ENCODE results near the gene MTERF4.

The MTERF4 gene

DNA sequence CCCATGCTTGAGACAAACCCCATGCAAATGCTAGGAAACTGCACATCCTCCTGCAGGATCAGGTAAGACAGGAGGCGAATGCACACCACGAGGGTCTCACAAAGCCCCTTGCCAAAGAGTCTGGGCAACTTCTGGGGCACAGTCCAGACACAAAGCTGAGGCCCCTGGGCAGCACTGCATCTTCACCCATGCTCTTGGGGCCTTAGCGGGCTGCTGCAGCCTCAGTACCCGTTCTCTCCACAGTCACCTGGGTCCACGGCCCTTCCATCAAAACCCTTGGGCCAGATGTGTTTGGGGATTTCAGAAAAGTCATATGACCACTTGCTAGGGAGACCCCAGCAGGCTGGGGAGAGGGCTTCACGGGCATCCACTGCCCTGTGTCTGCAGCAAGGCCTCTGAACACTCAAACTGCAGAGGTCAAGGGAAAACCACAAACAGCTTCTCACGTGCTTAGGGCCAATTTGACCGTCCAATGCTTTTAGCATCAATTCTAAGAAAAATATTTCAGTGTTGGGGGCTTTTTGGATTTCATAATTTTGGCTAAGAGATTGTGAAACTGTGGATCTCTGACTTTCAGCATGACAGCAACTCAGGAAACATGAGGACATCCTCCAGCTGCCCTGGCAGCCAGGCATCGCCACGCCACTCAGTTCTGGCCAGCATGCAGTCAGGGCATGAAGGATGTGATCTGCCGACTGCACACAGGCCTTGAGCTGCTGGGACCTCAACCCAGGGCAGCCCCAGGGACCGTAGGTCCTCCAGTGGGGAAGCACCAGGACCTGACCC lies 27.2 kb upstream of the MTERF4 start:
- no peak for DNase-seq (ENCODE audit: low spot score)
- CTCF ChIA-PET = interaction anchor here (0.6 kb wide), 1 partner anchor 318 kb away, joined by 3 read pairs; no protein-coding TSS in a partner anchor
- TF ChIP-seq, protein P1, sequence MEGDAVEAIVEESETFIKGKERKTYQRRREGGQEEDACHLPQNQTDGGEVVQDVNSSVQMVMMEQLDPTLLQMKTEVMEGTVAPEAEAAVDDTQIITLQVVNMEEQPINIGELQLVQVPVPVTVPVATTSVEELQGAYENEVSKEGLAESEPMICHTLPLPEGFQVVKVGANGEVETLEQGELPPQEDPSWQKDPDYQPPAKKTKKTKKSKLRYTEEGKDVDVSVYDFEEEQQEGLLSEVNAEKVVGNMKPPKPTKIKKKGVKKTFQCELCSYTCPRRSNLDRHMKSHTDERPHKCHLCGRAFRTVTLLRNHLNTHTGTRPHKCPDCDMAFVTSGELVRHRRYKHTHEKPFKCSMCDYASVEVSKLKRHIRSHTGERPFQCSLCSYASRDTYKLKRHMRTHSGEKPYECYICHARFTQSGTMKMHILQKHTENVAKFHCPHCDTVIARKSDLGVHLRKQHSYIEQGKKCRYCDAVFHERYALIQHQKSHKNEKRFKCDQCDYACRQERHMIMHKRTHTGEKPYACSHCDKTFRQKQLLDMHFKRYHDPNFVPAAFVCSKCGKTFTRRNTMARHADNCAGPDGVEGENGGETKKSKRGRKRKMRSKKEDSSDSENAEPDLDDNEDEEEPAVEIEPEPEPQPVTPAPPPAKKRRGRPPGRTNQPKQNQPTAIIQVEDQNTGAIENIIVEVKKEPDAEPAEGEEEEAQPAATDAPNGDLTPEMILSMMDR (conservative IDR thresholded peaks at IDR 0.05; ENCODE audit: low read depth) = no peak
- POLR2A ChIA-PET (ENCODE audit: low non-redundant PET) = interaction anchor here (0.5 kb wide), 1 partner anchor 447 kb away, joined by 5 read pairs; no protein-coding TSS in a partner anchor
- no peak overlapping the region for H3K27ac ChIP-seq

DNA sequence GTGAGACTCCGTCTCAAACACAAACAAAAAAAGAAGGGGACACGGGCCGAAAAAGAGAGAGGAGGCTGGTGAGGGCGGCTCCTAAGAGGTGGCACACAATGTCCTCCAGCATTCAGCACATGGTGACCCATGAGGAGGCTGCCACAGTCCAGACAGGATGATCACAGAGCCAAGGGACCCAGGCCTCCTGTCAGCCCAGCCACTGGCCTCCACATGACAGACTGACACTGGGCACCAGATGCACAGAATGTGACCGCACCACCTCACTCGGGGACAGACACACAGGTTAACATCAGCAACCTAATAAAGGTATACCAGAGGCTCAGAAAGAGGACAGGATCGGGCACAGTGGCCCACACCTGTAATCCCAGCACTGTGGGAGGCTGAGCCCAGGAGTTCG lies 26.2 kb upstream of the MTERF4 start:
- TF ChIP-seq, protein P1 (conservative IDR thresholded peaks at IDR 0.05; ENCODE audit: low read depth) = no peak
- ChIA-PET CTCF (no interaction called here), POLR2A (ENCODE audit: low non-redundant PET) (no interaction called here)
- DNase-seq (ENCODE audit: low spot score) = no peak
- H3K27ac ChIP-seq = no peak overlapping the region

DNA sequence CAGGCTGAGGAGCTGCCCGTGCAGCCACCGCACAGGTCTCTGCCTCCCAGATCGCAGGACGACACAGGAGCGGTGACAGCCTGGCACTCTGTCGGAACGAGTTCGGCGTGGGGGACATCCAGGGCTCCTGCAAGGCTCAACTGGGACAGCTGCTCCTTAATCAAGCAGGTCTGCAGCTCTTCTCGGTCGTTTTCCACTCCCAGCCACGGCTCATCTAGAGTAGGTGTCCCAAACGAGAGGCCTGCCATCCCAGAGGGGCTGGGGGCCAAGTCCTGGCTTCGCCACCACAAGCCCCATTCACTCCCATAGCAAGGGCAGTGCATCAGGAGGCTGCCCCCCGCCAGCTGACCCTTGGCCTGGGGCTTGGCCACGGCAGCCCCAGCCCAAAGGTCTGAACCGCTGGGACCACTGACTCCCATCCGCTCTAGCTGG lies 24.7 kb upstream of the MTERF4 start:
- ChIA-PET CTCF (no interaction called here), POLR2A (ENCODE audit: low non-redundant PET) (no interaction called here)
- no peak overlapping the region for H3K27ac ChIP-seq
- TF ChIP-seq, protein P1 (conservative IDR thresholded peaks at IDR 0.05; ENCODE audit: low read depth) = no peak
- DNase-seq (ENCODE audit: low spot score) = no peak

DNA sequence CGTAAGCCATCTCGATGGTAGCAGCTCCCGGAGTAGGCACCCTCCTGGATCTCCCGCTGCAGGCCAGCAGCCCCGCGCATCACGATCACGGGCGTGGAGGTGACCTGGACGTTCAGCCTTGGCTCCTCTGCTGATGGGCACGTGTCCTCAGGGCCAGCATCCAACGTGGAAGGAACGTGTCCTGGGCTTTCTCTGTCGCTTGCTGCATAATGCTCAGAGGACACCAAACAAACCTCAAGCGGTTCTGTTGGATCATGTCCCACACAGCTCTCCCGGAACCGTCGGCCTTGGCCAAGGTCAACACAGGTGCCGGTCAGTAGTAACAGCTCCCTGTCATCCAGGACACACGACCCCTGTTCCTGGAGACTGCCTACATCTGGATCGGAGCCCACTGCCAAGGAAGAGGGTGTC lies 24.1 kb upstream of the MTERF4 start:
- no peak for DNase-seq (ENCODE audit: low spot score)
- TF ChIP-seq, protein P1 (conservative IDR thresholded peaks at IDR 0.05; ENCODE audit: low read depth) = no peak
- H3K27ac ChIP-seq = no peak overlapping the region
- POLR2A ChIA-PET (ENCODE audit: low non-redundant PET) = no interaction called here
- CTCF ChIA-PET = no interaction called here

DNA sequence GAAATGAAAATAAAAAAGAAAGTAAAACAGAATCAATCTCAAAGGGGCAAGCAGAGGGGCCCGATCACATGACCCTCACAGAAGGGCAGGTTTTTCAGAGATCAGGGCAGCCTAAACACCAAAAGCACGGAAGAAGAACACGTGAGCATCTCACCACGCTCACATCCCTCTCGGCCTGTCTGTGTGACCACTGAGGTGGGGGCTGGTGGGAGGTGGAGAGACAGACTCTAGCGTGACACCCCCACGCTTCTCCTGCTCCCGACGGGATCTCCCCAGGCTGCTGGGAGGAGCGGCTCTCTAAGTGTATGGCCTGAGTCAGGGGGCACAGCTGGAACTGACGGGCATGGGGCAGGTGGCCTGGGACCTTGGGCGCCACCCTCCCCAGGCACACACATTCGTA lies 23.5 kb upstream of the MTERF4 start:
- POLR2A ChIA-PET (ENCODE audit: low non-redundant PET) = no interaction called here
- DNase-seq (ENCODE audit: low spot score) = no peak
- TF ChIP-seq, protein P1 (conservative IDR thresholded peaks at IDR 0.05; ENCODE audit: low read depth) = no peak
- CTCF ChIA-PET = no interaction called here
- no peak overlapping the region for H3K27ac ChIP-seq

DNA sequence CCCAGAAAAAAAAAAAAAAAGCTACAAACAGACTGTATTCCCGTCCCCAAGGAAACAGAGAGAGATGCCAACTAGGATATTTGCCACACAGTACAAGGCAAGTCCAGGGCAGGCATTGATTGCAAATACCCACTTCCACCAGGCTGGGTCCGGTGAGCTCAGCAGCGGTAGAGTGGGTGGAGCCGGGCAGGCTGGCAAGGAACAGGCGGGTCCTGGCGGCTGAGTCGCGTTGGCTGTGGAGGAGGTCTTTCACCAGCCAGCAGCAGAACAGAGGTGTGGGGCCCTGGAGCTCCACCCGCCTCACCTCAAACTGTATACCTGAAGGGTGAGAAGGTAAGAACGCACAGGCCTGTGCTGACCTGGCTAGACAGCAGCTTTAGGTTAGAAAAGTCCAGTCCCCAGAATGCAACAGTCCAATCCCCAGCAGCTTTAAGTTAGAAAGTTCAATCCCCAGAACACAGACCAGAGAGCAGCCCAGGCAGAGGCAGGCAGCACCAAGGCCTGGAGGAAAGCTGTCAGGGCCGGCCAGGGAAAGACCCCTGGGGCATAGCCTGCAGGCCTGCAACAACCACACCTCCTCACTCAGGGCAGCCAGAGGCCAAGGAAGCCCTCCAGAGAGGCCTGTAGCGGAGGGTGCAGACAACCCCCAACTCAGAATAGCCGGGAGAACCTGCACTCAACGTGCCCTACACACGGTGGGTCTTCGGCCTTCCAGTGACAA lies 21.9 kb upstream of the MTERF4 start:
- CTCF ChIA-PET = no interaction called here
- POLR2A ChIA-PET (ENCODE audit: low non-redundant PET) = interaction anchor here (0.7 kb wide), 1 partner anchor 562 kb away, joined by 9 read pairs; no protein-coding TSS in a partner anchor

More for the DNA sequence above, 21.9 kb upstream of the MTERF4 start:
- DNase-seq (ENCODE audit: low spot score) = peak; percentile 71
- TF ChIP-seq, protein P1 (conservative IDR thresholded peaks at IDR 0.05; ENCODE audit: low read depth) = no peak
- H3K27ac ChIP-seq = peak overlapping the region; percentile 68

Measured in RWPE1 (cell line).